Measurements from ENCODE around the gene OR5C1. TPM values are rescaled to one million over a fixed set of nuclear protein-coding genes. Genes with fewer than 3 reads are reported as not detected.

Gene OR5C1
- total RNA-seq, 2 donors from 2014 or later, result not detected

DNA sequence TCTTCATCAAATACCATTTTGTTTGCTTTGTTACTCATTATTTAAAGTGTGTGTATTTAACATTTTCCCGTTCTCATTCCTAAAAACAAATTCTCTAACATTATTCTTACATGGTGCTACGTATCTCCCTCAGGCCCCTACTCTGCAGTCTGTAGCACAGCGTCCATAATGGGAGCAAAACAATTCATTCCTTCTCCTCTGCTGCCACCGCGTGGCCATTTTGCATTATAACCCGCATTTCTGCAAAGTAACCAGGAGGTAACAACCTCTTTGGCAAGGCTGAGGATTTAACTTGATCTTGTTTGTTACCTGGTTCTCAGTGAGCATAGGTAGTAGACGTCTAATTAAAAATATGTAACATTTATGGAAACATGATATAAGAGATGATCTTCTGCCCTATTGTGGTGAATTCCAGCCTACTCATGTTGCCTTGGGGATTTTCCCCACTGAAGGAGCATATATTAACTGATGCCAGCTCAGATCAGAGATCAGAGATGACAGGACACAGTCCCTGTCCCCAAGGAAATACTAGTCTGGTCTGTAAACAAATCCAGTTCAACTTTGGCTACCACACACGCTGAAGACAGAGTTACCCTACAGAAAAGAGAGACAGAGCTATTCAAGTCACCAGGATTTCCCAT, 21.7 kb downstream of the OR5C1 start:
- Histone ChIP-seq H3K4me3 (no peak overlapping the region), H3K36me3 (no peaks in the 10 kb centered on the region), H3K27me3 (replicated peaks; ENCODE audit: insufficient read depth) (no peaks in the 10 kb centered on the region), H3K4me1 (replicated peaks) (no peaks in the 10 kb centered on the region), H3K9me3 (no peaks in the 10 kb centered on the region), H3K27ac (no peak overlapping the region)
- TF ChIP-seq POLR2AphosphoS5 (IDR thresholded peaks at IDR 0.05) (peak; percentile 73), POLR2A (IDR thresholded peaks at IDR 0.05) (no peak)
- TF ChIP-seq, protein P1, sequence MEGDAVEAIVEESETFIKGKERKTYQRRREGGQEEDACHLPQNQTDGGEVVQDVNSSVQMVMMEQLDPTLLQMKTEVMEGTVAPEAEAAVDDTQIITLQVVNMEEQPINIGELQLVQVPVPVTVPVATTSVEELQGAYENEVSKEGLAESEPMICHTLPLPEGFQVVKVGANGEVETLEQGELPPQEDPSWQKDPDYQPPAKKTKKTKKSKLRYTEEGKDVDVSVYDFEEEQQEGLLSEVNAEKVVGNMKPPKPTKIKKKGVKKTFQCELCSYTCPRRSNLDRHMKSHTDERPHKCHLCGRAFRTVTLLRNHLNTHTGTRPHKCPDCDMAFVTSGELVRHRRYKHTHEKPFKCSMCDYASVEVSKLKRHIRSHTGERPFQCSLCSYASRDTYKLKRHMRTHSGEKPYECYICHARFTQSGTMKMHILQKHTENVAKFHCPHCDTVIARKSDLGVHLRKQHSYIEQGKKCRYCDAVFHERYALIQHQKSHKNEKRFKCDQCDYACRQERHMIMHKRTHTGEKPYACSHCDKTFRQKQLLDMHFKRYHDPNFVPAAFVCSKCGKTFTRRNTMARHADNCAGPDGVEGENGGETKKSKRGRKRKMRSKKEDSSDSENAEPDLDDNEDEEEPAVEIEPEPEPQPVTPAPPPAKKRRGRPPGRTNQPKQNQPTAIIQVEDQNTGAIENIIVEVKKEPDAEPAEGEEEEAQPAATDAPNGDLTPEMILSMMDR (IDR thresholded peaks at IDR 0.05), result peak; percentile 56 to 90 (median 84)
- intact Hi-C loops (cut with DNase I), result loop anchor here (2.0 to 10.0 kb wide), 2 partner anchors 346 to 716 kb away; partner anchors contain the start of gene TTLL11
- DNase-seq (ENCODE audit: low spot score), result peak; percentile 72
- WGBS, result 3% methylated on average over 8 of the region's 8 CpGs

DNA sequence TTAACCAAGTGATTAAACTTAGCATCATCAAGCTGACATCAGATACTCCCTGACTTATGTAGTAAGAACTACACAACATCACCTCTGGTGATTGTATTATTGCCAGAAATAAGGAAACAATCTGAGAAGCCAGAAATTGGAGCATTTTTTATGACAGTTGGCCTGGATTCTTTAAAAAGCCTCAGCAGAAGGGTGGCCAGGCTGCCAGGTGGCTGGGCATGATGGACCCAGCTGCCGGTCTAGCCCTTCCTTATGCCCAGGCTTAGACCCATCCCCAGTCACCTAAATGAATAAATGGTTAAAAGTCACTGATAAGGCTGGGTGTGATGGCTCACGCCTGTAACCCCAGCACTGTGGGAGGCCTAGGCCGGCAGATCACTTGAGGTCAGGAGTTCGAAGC, 24.0 kb downstream of the OR5C1 start:
- no peaks in the 10 kb centered on the region for H3K9me3 ChIP-seq
- intact Hi-C loops (cut with DNase I), result loop anchor here (10.0 kb wide), 1 partner anchor 718 kb away; the partner anchor contains the start of gene TTLL11
- H3K4me3 ChIP-seq, result no peak overlapping the region
- H3K36me3 ChIP-seq, result no peaks in the 10 kb centered on the region
- no peak overlapping the region for H3K27ac ChIP-seq
- 78% methylated on average over 4 of the region's 4 CpGs for WGBS
- TF ChIP-seq POLR2AphosphoS5 (IDR thresholded peaks at IDR 0.05), result no peak
- TF ChIP-seq, protein P1 (IDR thresholded peaks at IDR 0.05), result no peak
- TF ChIP-seq POLR2A (IDR thresholded peaks at IDR 0.05), result no peak
- no peaks in the 10 kb centered on the region for H3K27me3 ChIP-seq (replicated peaks; ENCODE audit: insufficient read depth)
- DNase-seq (ENCODE audit: low spot score), result no peak
- no peaks in the 10 kb centered on the region for H3K4me1 ChIP-seq (replicated peaks)

DNA sequence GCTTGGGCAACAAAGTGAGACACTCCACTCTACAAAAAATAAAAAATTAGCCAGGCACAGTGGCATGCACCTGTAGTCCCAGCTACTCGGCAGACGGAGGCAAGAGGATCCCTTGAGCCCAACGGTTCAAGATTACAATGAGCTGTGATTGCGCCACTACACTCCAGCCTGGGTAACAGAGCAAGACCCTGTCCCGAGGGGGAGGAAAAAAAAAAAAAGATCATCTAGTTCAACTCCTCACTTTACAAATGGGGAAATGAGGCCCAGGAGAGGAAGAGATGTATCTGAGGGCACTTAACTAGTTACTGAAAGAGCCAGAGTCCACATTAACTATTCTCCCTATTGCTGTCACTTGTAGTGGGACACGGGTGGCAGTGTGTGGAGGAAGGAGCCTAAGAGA, 25.8 kb downstream of the OR5C1 start:
- H3K9me3 ChIP-seq, result no peaks in the 10 kb centered on the region
- no peak overlapping the region for H3K27ac ChIP-seq
- DNase-seq (ENCODE audit: low spot score), result no peak
- no peaks in the 10 kb centered on the region for H3K4me1 ChIP-seq (replicated peaks)
- TF ChIP-seq POLR2AphosphoS5 (IDR thresholded peaks at IDR 0.05), result no peak
- no peak for TF ChIP-seq POLR2A (IDR thresholded peaks at IDR 0.05)
- TF ChIP-seq, protein P1 (IDR thresholded peaks at IDR 0.05), result no peak
- intact Hi-C loops (cut with DNase I), result loop anchor here (10.0 kb wide), 1 partner anchor 720 kb away; the partner anchor contains the start of gene TTLL11
- WGBS, result 75% methylated on average over 6 of the region's 6 CpGs
- H3K4me3 ChIP-seq, result no peak overlapping the region
- no peaks in the 10 kb centered on the region for H3K27me3 ChIP-seq (replicated peaks; ENCODE audit: insufficient read depth)
- H3K36me3 ChIP-seq, result no peaks in the 10 kb centered on the region

DNA sequence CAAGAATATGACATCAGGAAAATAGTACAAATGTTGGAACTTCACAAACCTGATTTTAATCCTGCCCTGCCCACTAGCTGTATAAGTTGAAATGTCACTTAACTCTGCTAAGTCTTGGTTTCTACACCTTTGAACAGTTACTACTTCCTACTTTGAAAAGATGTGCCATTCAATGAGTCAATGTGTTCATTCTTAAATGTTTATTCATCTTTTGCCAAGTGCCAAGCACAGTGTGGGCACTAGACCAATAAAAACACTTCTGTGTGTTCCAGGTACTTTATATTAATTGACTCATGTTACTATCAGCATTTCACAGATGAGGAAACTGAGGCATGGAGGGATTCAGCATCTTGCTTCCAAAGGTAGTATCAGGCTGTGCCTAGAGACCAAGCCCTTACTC, 26.8 kb downstream of the OR5C1 start:
- Histone ChIP-seq H3K27ac (no peak overlapping the region), H3K36me3 (no peaks in the 10 kb centered on the region), H3K4me3 (no peak overlapping the region), H3K4me1 (replicated peaks) (no peaks in the 10 kb centered on the region), H3K9me3 (no peaks in the 10 kb centered on the region), H3K27me3 (replicated peaks; ENCODE audit: insufficient read depth) (no peaks in the 10 kb centered on the region)
- no peak for DNase-seq (ENCODE audit: low spot score)
- TF ChIP-seq, protein P1 (IDR thresholded peaks at IDR 0.05), result no peak
- TF ChIP-seq POLR2AphosphoS5 (IDR thresholded peaks at IDR 0.05) (no peak), POLR2A (IDR thresholded peaks at IDR 0.05) (no peak)
- intact Hi-C loops (cut with DNase I), result loop anchor here (10.0 kb wide), 1 partner anchor 721 kb away; the partner anchor contains the start of gene TTLL11

All from prostate gland (tissue), 2 donors.